T follicular helper cell (primary cell): ENCODE measurements around the gene DAPK3.
"Not testable (repeated sequence)": the region's sequence is repeated elsewhere in the genome, so short reads cannot be mapped to it uniquely, and the experiment has no call there.

Source experiments
- DNase-seq: peaks from one replicate; pipeline ENCODE4 v3.0.0-alpha.2; 2020; ENCODE audit warnings: low read depth

The DAPK3 gene

GRCh38 chr19:3954107-3954506, 16.8 kb downstream of the DAPK3 start:
- no peak for DNase-seq

GRCh38 chr19:3952755-3953276, 18.1 kb downstream of the DAPK3 start:
- not testable (repeated sequence) for DNase-seq

GRCh38 chr19:3950871-3951861, 19.7 kb downstream of the DAPK3 start:
- no peak for DNase-seq

GRCh38 chr19:3949997-3950859, 20.7 kb downstream of the DAPK3 start:
- no peak for DNase-seq

- no peak for DNase-seq
Measured at GRCh38 chr19:3949294-3949693, 21.6 kb downstream of the DAPK3 start.

- not testable (repeated sequence) for DNase-seq
Measured at GRCh38 chr19:3947316-3947933, 23.5 kb downstream of the DAPK3 start.

GRCh38 chr19:3945838-3946237, 25.1 kb downstream of the DAPK3 start:
- no peak for DNase-seq

- DNase-seq = no peak
Measured at GRCh38 chr19:3944018-3944721, 26.7 kb downstream of the DAPK3 start.

- DNase-seq = no peak
Measured at GRCh38 chr19:3942790-3943409, 28.0 kb downstream of the DAPK3 start.

- not testable (repeated sequence) for DNase-seq
Measured at GRCh38 chr19:3938300-3938950, 32.5 kb downstream of the DAPK3 start.

- DNase-seq = no peak
Measured at GRCh38 chr19:3936506-3937442, 34.1 kb downstream of the DAPK3 start.

- DNase-seq = no peak
Measured at GRCh38 chr19:3932931-3933810, 37.7 kb downstream of the DAPK3 start, which contains the start of gene NMRK2. Gene NMRK2, plus strand, starts transcription at chr19:3933069. Its CDS starts 603 bp downstream, at chr19:3933672.

- no peak for DNase-seq
Measured at GRCh38 chr19:3931041-3931440, 39.9 kb downstream of the DAPK3 start.

- DNase-seq = no peak
Measured at GRCh38 chr19:3923912-3924311, 47.0 kb downstream of the DAPK3 start.

- DNase-seq = no peak
Measured at GRCh38 chr19:3923096-3923758, 47.7 kb downstream of the DAPK3 start.

- DNase-seq = no peak
Measured at GRCh38 chr19:3919793-3920192, 51.1 kb downstream of the DAPK3 start.

GRCh38 chr19:3916033-3916432, 54.9 kb downstream of the DAPK3 start:
- no peak for DNase-seq
